HG02840 (cell line): ENCODE measurements around the gene MIPOL1.
"Not testable (repeated sequence)": the region's sequence is repeated elsewhere in the genome, so short reads cannot be mapped to it uniquely, and the experiment has no call there.

Source experiments
- ATAC-seq: cut with Tn5 transposase; IDR thresholded peaks from one replicate; pipeline ENCODE4 v1.9.1; 2021; ENCODE audit warnings: mild to moderate bottlenecking, moderate library complexity, moderate number of reproducible peaks; ENCODE audit not compliant: unreplicated experiment, low FRiP score

The MIPOL1 gene

GRCh38 chr14:37275963-37276362 lies 78.2 kb downstream of the MIPOL1 start:
- no peak for ATAC-seq

- ATAC-seq: no peak
These were observed 81.2 kb downstream of the MIPOL1 start for GRCh38 chr14:37278636-37279538.

GRCh38 chr14:37279818-37280217 lies 82.1 kb downstream of the MIPOL1 start:
- ATAC-seq: no peak

- ATAC-seq: no peak
These were observed 87.0 kb downstream of the MIPOL1 start for GRCh38 chr14:37284760-37285159.

- ATAC-seq: no peak
These were observed 87.5 kb downstream of the MIPOL1 start for GRCh38 chr14:37285220-37285619.

- no peak for ATAC-seq
These were observed 92.0 kb downstream of the MIPOL1 start for GRCh38 chr14:37289688-37290087.

- not testable (repeated sequence) for ATAC-seq
These were observed 97.5 kb downstream of the MIPOL1 start for GRCh38 chr14:37295262-37295661.

- no peak for ATAC-seq
These were observed 113.5 kb downstream of the MIPOL1 start for GRCh38 chr14:37311252-37311651.

- ATAC-seq: no peak
These were observed 121.2 kb downstream of the MIPOL1 start for GRCh38 chr14:37318938-37319337.

- ATAC-seq: no peak
These were observed 122.4 kb downstream of the MIPOL1 start for GRCh38 chr14:37320106-37320505.

- no peak for ATAC-seq
These were observed 127.6 kb downstream of the MIPOL1 start for GRCh38 chr14:37325332-37325731.

- no peak for ATAC-seq
These were observed 128.7 kb downstream of the MIPOL1 start for GRCh38 chr14:37326434-37326833.

GRCh38 chr14:37327933-37328332 lies 130.2 kb downstream of the MIPOL1 start:
- ATAC-seq: not testable (repeated sequence)

- ATAC-seq: no peak
These were observed 130.9 kb downstream of the MIPOL1 start for GRCh38 chr14:37328673-37329072.

GRCh38 chr14:37329189-37330001 lies 131.7 kb downstream of the MIPOL1 start:
- ATAC-seq: no peak

- no peak for ATAC-seq
These were observed 133.2 kb downstream of the MIPOL1 start for GRCh38 chr14:37330910-37331309.

- ATAC-seq: no peak
These were observed 142.6 kb downstream of the MIPOL1 start for GRCh38 chr14:37340353-37340752.

- no peak for ATAC-seq
These were observed 145.8 kb downstream of the MIPOL1 start for GRCh38 chr14:37343307-37344094.

- ATAC-seq: no peak
These were observed 165.9 kb downstream of the MIPOL1 start for GRCh38 chr14:37363661-37364060.

- no peak for ATAC-seq
These were observed 171.7 kb downstream of the MIPOL1 start for GRCh38 chr14:37369425-37369824.

- ATAC-seq: no peak
These were observed 177.8 kb downstream of the MIPOL1 start for GRCh38 chr14:37375566-37375965.
